Measurements from ENCODE around the gene GSTM3.

GRCh38 chr1:109787211-109787844 is 46.5 kb upstream of the GSTM3 start:
- TF ChIP-seq CTCF (optimal IDR thresholded peaks at IDR 0.05 in 1 of 3, IDR thresholded peaks at IDR 0.05 in 1 of 3, conservative IDR thresholded peaks at IDR 0.05 in 1 of 3; ENCODE audit: extremely low read depth in 1 of 3, insufficient read depth in 2 of 3, low read length in 3 of 3) (no peak), EZH2 (IDR thresholded peaks at IDR 0.05; ENCODE audit: low read length) (no peak)

Data from keratinocyte (primary cell).